Ureter (tissue), 1 donor: ENCODE results near the gene ADAM10. TPM values are rescaled to one million over a fixed set of nuclear protein-coding genes. Genes with fewer than 3 reads are reported as not detected.
"Not testable (repeated sequence)": the region's sequence is repeated elsewhere in the genome, so short reads cannot be mapped to it uniquely, and the experiment has no call there.

Experiments
- DNase-seq: peaks from one replicate; pipeline ENCODE4 v3.0.0-alpha.2; 2020; ENCODE audit warnings: low spot score
- total RNA-seq: library from RNA; stranded (reverse); gene quantifications from one replicate; pipeline ENCODE4 v1.2.4, GENCODE V29; 2023
- donor health status: DM: yes; HTN: yes; CAD: no.

Gene ADAM10
- total RNA-seq = 315 TPM

- peak; percentile 99 for DNase-seq
These were observed at the start of gene ADAM10 for GRCh38 chr15:58749532-58750337. ADAM10 (minus strand) TSS chr15:58749707; CDS start chr15:58749534, 173 bp downstream.

GRCh38 chr15:58797505-58797904 is 48.0 kb upstream of the ADAM10 start:
- no peak for DNase-seq

GRCh38 chr15:58795825-58796224 is 46.3 kb upstream of the ADAM10 start:
- no peak for DNase-seq

GRCh38 chr15:58793862-58794261 is 44.4 kb upstream of the ADAM10 start:
- DNase-seq = peak; percentile 81

- no peak for DNase-seq
These were observed 38.7 kb upstream of the ADAM10 start for GRCh38 chr15:58788056-58788710.

GRCh38 chr15:58785355-58785754 is 35.8 kb upstream of the ADAM10 start:
- DNase-seq = no peak

GRCh38 chr15:58779554-58779953 is 30.0 kb upstream of the ADAM10 start:
- DNase-seq = no peak

- DNase-seq = no peak
These were observed 27.6 kb upstream of the ADAM10 start for GRCh38 chr15:58777107-58777506.

GRCh38 chr15:58775402-58775801 is 25.9 kb upstream of the ADAM10 start:
- DNase-seq = no peak

- DNase-seq = no peak
These were observed 23.5 kb upstream of the ADAM10 start for GRCh38 chr15:58773024-58773423.

- DNase-seq = peak; percentile 61
These were observed 22.2 kb upstream of the ADAM10 start for GRCh38 chr15:58771621-58772250.

GRCh38 chr15:58770857-58771620 is 21.5 kb upstream of the ADAM10 start, which contains the start of gene MINDY2:
MINDY2 (plus strand) TSS chr15:58771302; CDS start chr15:58771396, 94 bp downstream.
- peak; percentile 98 for DNase-seq

- DNase-seq = no peak
These were observed 21.0 kb upstream of the ADAM10 start for GRCh38 chr15:58770519-58770856.

GRCh38 chr15:58768601-58769004 is 19.1 kb upstream of the ADAM10 start:
- DNase-seq = not testable (repeated sequence)

- no peak for DNase-seq
These were observed 16.8 kb upstream of the ADAM10 start for GRCh38 chr15:58766290-58766689.

- no peak for DNase-seq
These were observed 15.0 kb upstream of the ADAM10 start for GRCh38 chr15:58764468-58764867.

GRCh38 chr15:58762731-58763130 is 13.2 kb upstream of the ADAM10 start:
- no peak for DNase-seq

GRCh38 chr15:58762285-58762684 is 12.8 kb upstream of the ADAM10 start:
- no peak for DNase-seq

GRCh38 chr15:58761010-58761388 is 11.5 kb upstream of the ADAM10 start:
- DNase-seq = no peak

- no peak for DNase-seq
These were observed 11.0 kb upstream of the ADAM10 start for GRCh38 chr15:58760385-58761009.

- no peak for DNase-seq
These were observed 8.6 kb upstream of the ADAM10 start for GRCh38 chr15:58758141-58758540.

GRCh38 chr15:58755956-58756355 is 6.4 kb upstream of the ADAM10 start:
- DNase-seq = peak; percentile 62
